HG02798 (cell line): ENCODE measurements around the gene NUP188.

Experiments used
- ATAC-seq: cut with Tn5 transposase; IDR thresholded peaks from one replicate; pipeline ENCODE4 v1.9.1; 2021; ENCODE audit warnings: mild to moderate bottlenecking; ENCODE audit not compliant: unreplicated experiment, poor library complexity

Gene NUP188

GRCh38 chr9:128913995-128914772 lies 33.3 kb upstream of the NUP188 start:
- no peak for ATAC-seq

- ATAC-seq, result no peak
Observed at GRCh38 chr9:128916204-128916603, 31.3 kb upstream of the NUP188 start.

GRCh38 chr9:128916745-128917144 lies 30.8 kb upstream of the NUP188 start:
- no peak for ATAC-seq

GRCh38 chr9:128917151-128917849 lies 30.2 kb upstream of the NUP188 start:
- no peak for ATAC-seq

- ATAC-seq, result no peak
Observed at GRCh38 chr9:128918921-128919320, 28.6 kb upstream of the NUP188 start.

GRCh38 chr9:128919402-128920089 lies 28.0 kb upstream of the NUP188 start:
- ATAC-seq, result no peak

GRCh38 chr9:128920381-128921058 lies 27.0 kb upstream of the NUP188 start, which contains the start of gene PHYHD1:
Gene PHYHD1, plus strand, starts transcription at chr9:128920982. Its CDS starts 1,342 bp downstream, at chr9:128922324.
- ATAC-seq, result no peak

GRCh38 chr9:128921881-128922763 lies 25.4 kb upstream of the NUP188 start:
- no peak for ATAC-seq

- ATAC-seq, result no peak
Observed at GRCh38 chr9:128923493-128923883, 24.0 kb upstream of the NUP188 start.

GRCh38 chr9:128927731-128928411 lies 19.6 kb upstream of the NUP188 start:
- peak; percentile 35 for ATAC-seq

- ATAC-seq, result no peak
Observed at GRCh38 chr9:128928624-128929023, 18.9 kb upstream of the NUP188 start.

GRCh38 chr9:128929560-128929959 lies 17.9 kb upstream of the NUP188 start:
- ATAC-seq, result no peak

GRCh38 chr9:128933731-128934130 lies 13.8 kb upstream of the NUP188 start:
- no peak for ATAC-seq

- ATAC-seq, result no peak
Observed at GRCh38 chr9:128936171-128936865, 11.2 kb upstream of the NUP188 start.

- ATAC-seq, result no peak
Observed at GRCh38 chr9:128937310-128938165, 10.0 kb upstream of the NUP188 start.

GRCh38 chr9:128940271-128940921 lies 7.1 kb upstream of the NUP188 start:
- no peak for ATAC-seq
